Measurements from ENCODE around the gene FANCB. TPM values are rescaled to one million over a fixed set of nuclear protein-coding genes. Genes with fewer than 3 reads are reported as not detected.

Gene FANCB
- total RNA-seq, 1 experiment from 2014 or later = 12.3 TPM

DNA sequence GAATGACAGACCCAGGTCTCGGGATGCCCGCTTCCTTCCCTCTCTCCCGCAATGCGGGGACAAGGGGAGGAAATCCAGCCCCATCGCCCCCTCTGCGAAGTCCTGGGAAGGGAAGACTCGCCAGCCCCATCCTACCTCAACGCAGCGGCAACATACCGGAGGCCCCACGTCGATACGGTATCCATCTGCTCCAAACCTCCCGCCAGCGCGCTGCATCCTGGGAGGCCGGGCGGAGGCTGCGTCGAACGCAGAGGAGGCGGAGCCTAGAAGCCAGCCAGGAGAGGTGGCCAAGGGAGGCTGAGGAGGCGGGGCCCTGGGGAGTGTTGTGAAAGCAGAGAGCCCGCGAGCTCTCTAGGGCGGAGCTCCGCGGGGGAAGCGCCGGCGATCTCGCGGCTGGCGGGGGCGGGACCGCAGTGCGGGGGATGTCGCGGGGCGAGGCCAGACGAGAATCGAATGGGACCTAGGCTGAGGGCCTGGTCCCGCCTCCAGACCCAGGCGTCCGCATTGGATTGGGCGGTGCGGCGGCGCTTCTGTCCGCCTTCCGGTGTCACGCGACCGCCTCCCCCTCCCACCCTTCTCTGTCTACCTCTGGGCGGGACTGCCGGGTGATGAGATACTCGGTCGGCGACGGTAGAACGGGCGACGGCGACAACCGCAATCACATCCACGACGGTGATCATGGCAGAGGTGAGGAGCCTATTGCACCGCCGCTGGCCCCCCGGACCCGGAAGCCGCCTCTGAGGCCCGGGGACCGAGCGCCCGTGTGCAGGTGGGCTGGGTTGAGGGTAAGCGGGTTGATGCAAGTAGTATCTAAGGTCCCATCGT lies at the start of gene FANCB, which contains the start of gene MOSPD2 (continued):
- TF ChIP-seq, protein P1, sequence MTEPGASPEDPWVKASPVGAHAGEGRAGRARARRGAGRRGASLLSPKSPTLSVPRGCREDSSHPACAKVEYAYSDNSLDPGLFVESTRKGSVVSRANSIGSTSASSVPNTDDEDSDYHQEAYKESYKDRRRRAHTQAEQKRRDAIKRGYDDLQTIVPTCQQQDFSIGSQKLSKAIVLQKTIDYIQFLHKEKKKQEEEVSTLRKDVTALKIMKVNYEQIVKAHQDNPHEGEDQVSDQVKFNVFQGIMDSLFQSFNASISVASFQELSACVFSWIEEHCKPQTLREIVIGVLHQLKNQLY (CRISPR knock-in tag; IDR thresholded peaks at IDR 0.05) = no peak
- TF ChIP-seq, protein P2, sequence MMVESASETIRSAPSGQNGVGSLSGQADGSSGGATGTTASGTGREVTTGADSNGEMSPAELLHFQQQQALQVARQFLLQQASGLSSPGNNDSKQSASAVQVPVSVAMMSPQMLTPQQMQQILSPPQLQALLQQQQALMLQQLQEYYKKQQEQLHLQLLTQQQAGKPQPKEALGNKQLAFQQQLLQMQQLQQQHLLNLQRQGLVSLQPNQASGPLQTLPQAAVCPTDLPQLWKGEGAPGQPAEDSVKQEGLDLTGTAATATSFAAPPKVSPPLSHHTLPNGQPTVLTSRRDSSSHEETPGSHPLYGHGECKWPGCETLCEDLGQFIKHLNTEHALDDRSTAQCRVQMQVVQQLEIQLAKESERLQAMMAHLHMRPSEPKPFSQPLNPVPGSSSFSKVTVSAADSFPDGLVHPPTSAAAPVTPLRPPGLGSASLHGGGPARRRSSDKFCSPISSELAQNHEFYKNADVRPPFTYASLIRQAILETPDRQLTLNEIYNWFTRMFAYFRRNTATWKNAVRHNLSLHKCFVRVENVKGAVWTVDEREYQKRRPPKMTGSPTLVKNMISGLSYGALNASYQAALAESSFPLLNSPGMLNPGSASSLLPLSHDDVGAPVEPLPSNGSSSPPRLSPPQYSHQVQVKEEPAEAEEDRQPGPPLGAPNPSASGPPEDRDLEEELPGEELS (CRISPR knock-in tag; IDR thresholded peaks at IDR 0.05) = no peak
- no peak for TF ChIP-seq TCF7 (CRISPR knock-in tag; IDR thresholded peaks at IDR 0.05; ENCODE audit: low read depth)
- TF ChIP-seq PRRX2 (CRISPR knock-in tag; IDR thresholded peaks at IDR 0.05) = no peak
- TF ChIP-seq, protein P3, sequence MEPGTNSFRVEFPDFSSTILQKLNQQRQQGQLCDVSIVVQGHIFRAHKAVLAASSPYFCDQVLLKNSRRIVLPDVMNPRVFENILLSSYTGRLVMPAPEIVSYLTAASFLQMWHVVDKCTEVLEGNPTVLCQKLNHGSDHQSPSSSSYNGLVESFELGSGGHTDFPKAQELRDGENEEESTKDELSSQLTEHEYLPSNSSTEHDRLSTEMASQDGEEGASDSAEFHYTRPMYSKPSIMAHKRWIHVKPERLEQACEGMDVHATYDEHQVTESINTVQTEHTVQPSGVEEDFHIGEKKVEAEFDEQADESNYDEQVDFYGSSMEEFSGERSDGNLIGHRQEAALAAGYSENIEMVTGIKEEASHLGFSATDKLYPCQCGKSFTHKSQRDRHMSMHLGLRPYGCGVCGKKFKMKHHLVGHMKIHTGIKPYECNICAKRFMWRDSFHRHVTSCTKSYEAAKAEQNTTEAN (CRISPR knock-in tag; IDR thresholded peaks at IDR 0.05) = no peak
- TF ChIP-seq, protein P4, sequence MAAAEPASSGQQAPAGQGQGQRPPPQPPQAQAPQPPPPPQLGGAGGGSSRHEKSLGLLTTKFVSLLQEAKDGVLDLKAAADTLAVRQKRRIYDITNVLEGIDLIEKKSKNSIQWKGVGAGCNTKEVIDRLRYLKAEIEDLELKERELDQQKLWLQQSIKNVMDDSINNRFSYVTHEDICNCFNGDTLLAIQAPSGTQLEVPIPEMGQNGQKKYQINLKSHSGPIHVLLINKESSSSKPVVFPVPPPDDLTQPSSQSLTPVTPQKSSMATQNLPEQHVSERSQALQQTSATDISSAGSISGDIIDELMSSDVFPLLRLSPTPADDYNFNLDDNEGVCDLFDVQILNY (CRISPR knock-in tag; IDR thresholded peaks at IDR 0.05) = no peak
- no peak for TF ChIP-seq SOX15 (CRISPR knock-in tag; IDR thresholded peaks at IDR 0.05)
- TF ChIP-seq NFYB (CRISPR knock-in tag; conservative IDR thresholded peaks at IDR 0.05; ENCODE audit: low read depth) = peak; percentile 57
- no peak for TF ChIP-seq TEAD4 (CRISPR knock-in tag; IDR thresholded peaks at IDR 0.05)
- no peak for TF ChIP-seq JUN (CRISPR knock-in tag; IDR thresholded peaks at IDR 0.05)
- TF ChIP-seq, protein P5, sequence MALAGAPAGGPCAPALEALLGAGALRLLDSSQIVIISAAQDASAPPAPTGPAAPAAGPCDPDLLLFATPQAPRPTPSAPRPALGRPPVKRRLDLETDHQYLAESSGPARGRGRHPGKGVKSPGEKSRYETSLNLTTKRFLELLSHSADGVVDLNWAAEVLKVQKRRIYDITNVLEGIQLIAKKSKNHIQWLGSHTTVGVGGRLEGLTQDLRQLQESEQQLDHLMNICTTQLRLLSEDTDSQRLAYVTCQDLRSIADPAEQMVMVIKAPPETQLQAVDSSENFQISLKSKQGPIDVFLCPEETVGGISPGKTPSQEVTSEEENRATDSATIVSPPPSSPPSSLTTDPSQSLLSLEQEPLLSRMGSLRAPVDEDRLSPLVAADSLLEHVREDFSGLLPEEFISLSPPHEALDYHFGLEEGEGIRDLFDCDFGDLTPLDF (CRISPR knock-in tag; IDR thresholded peaks at IDR 0.05) = no peak
- no peak for TF ChIP-seq ZNF671 (CRISPR knock-in tag; IDR thresholded peaks at IDR 0.05)
- no peak for TF ChIP-seq SMAD4 (CRISPR knock-in tag; IDR thresholded peaks at IDR 0.05)
- no peak for TF ChIP-seq KAT7 (CRISPR knock-in tag; IDR thresholded peaks at IDR 0.05; ENCODE audit: borderline replicate concordance)
- TF ChIP-seq, protein P6, sequence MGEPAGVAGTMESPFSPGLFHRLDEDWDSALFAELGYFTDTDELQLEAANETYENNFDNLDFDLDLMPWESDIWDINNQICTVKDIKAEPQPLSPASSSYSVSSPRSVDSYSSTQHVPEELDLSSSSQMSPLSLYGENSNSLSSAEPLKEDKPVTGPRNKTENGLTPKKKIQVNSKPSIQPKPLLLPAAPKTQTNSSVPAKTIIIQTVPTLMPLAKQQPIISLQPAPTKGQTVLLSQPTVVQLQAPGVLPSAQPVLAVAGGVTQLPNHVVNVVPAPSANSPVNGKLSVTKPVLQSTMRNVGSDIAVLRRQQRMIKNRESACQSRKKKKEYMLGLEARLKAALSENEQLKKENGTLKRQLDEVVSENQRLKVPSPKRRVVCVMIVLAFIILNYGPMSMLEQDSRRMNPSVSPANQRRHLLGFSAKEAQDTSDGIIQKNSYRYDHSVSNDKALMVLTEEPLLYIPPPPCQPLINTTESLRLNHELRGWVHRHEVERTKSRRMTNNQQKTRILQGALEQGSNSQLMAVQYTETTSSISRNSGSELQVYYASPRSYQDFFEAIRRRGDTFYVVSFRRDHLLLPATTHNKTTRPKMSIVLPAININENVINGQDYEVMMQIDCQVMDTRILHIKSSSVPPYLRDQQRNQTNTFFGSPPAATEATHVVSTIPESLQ (CRISPR knock-in tag; IDR thresholded peaks at IDR 0.05) = no peak
- no peak for TF ChIP-seq NR1H2 (CRISPR knock-in tag; IDR thresholded peaks at IDR 0.05)
- TF ChIP-seq, protein P7, sequence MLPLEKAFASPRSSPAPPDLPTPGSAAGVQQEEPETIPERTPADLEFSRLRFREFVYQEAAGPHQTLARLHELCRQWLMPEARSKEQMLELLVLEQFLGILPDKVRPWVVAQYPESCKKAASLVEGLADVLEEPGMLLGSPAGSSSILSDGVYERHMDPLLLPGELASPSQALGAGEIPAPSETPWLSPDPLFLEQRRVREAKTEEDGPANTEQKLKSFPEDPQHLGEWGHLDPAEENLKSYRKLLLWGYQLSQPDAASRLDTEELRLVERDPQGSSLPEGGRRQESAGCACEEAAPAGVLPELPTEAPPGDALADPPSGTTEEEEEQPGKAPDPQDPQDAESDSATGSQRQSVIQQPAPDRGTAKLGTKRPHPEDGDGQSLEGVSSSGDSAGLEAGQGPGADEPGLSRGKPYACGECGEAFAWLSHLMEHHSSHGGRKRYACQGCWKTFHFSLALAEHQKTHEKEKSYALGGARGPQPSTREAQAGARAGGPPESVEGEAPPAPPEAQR (CRISPR knock-in tag; IDR thresholded peaks at IDR 0.05) = no peak
- no peak for TF ChIP-seq ATF1 (CRISPR knock-in tag; IDR thresholded peaks at IDR 0.05)
- no peak for TF ChIP-seq JAZF1 (CRISPR knock-in tag; IDR thresholded peaks at IDR 0.05)
- TF ChIP-seq, protein P8, sequence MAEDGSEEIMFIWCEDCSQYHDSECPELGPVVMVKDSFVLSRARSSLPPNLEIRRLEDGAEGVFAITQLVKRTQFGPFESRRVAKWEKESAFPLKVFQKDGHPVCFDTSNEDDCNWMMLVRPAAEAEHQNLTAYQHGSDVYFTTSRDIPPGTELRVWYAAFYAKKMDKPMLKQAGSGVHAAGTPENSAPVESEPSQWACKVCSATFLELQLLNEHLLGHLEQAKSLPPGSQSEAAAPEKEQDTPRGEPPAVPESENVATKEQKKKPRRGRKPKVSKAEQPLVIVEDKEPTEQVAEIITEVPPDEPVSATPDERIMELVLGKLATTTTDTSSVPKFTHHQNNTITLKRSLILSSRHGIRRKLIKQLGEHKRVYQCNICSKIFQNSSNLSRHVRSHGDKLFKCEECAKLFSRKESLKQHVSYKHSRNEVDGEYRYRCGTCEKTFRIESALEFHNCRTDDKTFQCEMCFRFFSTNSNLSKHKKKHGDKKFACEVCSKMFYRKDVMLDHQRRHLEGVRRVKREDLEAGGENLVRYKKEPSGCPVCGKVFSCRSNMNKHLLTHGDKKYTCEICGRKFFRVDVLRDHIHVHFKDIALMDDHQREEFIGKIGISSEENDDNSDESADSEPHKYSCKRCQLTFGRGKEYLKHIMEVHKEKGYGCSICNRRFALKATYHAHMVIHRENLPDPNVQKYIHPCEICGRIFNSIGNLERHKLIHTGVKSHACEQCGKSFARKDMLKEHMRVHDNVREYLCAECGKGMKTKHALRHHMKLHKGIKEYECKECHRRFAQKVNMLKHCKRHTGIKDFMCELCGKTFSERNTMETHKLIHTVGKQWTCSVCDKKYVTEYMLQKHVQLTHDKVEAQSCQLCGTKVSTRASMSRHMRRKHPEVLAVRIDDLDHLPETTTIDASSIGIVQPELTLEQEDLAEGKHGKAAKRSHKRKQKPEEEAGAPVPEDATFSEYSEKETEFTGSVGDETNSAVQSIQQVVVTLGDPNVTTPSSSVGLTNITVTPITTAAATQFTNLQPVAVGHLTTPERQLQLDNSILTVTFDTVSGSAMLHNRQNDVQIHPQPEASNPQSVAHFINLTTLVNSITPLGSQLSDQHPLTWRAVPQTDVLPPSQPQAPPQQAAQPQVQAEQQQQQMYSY (CRISPR knock-in tag; IDR thresholded peaks at IDR 0.05) = no peak
- TF ChIP-seq, protein P9, sequence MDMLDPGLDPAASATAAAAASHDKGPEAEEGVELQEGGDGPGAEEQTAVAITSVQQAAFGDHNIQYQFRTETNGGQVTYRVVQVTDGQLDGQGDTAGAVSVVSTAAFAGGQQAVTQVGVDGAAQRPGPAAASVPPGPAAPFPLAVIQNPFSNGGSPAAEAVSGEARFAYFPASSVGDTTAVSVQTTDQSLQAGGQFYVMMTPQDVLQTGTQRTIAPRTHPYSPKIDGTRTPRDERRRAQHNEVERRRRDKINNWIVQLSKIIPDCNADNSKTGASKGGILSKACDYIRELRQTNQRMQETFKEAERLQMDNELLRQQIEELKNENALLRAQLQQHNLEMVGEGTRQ (CRISPR knock-in tag; IDR thresholded peaks at IDR 0.05) = peak; percentile 73
- TF ChIP-seq FOXK1 (CRISPR knock-in tag; IDR thresholded peaks at IDR 0.05) = no peak

Data from WTC11 (cell line).